Endothelial cell (in vitro differentiated cells): ENCODE data around the gene FCRL2. TPM values are rescaled to one million over a fixed set of nuclear protein-coding genes. Genes with fewer than 3 reads are reported as not detected.

ENCODE experiments used
- DNase-seq: peaks from one replicate; pipeline ENCODE4 v3.0.0; 2021; ENCODE audit warnings: low spot score
- H3K27ac Mint-ChIP-seq: one replicate; pipeline ENCODE4 v1.8.0; 2021; ENCODE audit warnings: mixed read lengths, inconsistent platforms; ENCODE audit not compliant: unreplicated experiment
- H3K27me3 Mint-ChIP-seq: one replicate; pipeline ENCODE4 v1.8.0; 2021; ENCODE audit warnings: mild to moderate bottlenecking, moderate library complexity, mixed read lengths, inconsistent platforms; ENCODE audit not compliant: unreplicated experiment
- H3K36me3 Mint-ChIP-seq: one replicate; pipeline ENCODE4 v1.8.0; 2021; ENCODE audit warnings: mild to moderate bottlenecking, low read depth, mixed read lengths, inconsistent platforms; ENCODE audit not compliant: unreplicated experiment
- H3K4me1 Mint-ChIP-seq: one replicate; pipeline ENCODE4 v1.8.0; 2021; ENCODE audit warnings: mild to moderate bottlenecking, mixed read lengths, inconsistent platforms; ENCODE audit not compliant: unreplicated experiment
- H3K4me3 Mint-ChIP-seq: one replicate; pipeline ENCODE4 v1.8.0; 2021; ENCODE audit warnings: mild to moderate bottlenecking, mixed read lengths, inconsistent platforms; ENCODE audit not compliant: unreplicated experiment
- H3K9me3 Mint-ChIP-seq: one replicate; pipeline ENCODE4 v1.8.0; 2021; ENCODE audit warnings: mixed read lengths, inconsistent platforms; ENCODE audit not compliant: unreplicated experiment
- total RNA-seq: library from RNA; stranded (reverse); fragmentation: NEBNext Ultra II Directional; extraction: Animal tissue kit (Norgen Biotek cat#: 25700); gene quantifications from one replicate; pipeline ENCODE4 v1.2.1, GENCODE V29; 2021; ENCODE audit not compliant: unreplicated experiment
- TF ChIP-seq, protein P1 (sequence below): fragments of 200-600 bp; sonication (generic); IDR thresholded peaks from one replicate; pipeline ENCODE4 v1.5.0; 2021; ENCODE audit warnings: antibody characterized with exemption; ENCODE audit not compliant: unreplicated experiment

FCRL2 gene
- total RNA-seq, 1 donor from 2014 or later = not detected

DNA sequence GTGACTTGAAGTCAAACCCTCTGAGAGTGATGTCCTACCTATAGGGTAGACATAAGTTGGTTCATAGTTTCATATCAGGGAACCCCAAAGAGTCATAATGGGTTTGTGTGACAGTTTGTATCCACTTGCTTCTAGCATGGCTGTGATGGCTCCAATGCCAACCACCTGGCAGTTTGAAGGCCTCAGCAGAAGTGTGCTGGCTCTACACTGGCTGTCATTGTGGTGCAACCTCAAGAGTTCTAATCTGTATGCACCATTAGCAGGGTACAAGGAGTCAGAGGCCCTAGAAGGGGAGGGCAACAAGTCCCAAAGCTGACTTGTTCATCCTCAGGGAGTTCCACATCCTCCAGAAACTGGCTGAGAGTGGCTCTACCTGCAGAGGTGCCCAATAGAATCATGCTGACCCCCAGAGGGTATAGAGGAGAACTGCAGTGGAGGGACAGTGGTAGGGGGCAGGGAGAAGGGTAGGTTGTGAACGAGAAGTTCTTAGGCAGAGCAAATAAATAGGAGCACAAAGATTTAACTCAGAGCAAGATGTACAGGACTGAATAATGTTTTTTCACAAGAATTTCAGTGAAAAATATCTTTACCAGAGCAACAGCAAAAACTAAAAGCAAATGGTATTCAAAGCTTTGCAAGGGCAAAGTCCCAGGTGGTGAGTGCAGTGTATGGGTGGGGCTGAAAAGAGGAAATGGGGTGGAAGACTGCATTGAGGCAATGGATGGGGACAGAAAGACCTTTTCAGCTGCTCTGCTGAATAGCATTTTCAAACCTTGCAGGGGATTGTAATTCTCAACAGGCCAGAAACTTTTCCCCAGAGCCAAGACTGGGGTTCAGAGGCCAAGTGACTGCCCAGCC lies 3.2 kb downstream of the FCRL2 start:
- DNase-seq = peak; percentile 17
- no peaks in the 10 kb centered on the region for H3K36me3 Mint-ChIP-seq
- peaks cover 1% of the 10 kb centered on the region for H3K27me3 Mint-ChIP-seq
- H3K9me3 Mint-ChIP-seq = no peaks in the 10 kb centered on the region
- no peak overlapping the region for H3K4me3 Mint-ChIP-seq
- peaks cover 3% of the 10 kb centered on the region for H3K4me1 Mint-ChIP-seq
- H3K27ac Mint-ChIP-seq = no peak overlapping the region
- TF ChIP-seq, protein P1, sequence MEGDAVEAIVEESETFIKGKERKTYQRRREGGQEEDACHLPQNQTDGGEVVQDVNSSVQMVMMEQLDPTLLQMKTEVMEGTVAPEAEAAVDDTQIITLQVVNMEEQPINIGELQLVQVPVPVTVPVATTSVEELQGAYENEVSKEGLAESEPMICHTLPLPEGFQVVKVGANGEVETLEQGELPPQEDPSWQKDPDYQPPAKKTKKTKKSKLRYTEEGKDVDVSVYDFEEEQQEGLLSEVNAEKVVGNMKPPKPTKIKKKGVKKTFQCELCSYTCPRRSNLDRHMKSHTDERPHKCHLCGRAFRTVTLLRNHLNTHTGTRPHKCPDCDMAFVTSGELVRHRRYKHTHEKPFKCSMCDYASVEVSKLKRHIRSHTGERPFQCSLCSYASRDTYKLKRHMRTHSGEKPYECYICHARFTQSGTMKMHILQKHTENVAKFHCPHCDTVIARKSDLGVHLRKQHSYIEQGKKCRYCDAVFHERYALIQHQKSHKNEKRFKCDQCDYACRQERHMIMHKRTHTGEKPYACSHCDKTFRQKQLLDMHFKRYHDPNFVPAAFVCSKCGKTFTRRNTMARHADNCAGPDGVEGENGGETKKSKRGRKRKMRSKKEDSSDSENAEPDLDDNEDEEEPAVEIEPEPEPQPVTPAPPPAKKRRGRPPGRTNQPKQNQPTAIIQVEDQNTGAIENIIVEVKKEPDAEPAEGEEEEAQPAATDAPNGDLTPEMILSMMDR = peak; percentile 19

DNA sequence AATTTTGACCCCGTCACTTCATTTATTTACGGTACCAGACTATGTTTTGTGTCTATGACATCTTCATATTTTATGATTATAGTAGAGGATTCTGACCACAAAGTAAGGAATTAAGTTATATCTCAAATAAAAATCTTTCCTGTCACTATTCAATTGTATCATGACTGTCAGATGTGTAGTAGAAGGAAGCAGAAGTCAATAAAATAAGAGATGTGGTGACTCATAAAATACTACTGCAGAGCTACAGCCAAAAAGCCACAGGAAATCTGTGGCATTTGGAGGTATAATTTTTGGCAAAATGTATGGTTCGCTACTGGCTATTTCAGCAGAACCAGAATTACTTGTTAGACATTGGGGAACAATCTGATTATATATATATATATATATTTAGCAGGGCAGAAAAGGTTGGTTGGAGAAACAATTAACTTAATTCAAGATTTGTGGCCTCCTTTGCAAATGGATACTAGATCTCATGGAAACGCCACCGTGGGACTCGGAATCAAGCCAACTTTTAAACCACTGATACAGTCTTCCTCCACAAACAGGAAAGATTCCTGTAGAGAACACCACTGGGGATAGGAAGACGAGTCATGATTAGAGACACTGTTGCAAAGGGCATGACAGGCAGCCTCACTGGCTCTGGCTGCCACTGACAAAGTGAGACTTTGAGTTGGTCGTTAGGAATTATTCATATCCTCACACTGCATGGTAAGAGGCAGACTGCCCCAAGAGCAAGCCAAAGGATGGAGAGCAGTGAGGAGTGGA lies 5.1 kb downstream of the FCRL2 start:
- no peak for DNase-seq
- no peak overlapping the region for H3K27ac Mint-ChIP-seq
- no peaks in the 10 kb centered on the region for H3K9me3 Mint-ChIP-seq

DNA sequence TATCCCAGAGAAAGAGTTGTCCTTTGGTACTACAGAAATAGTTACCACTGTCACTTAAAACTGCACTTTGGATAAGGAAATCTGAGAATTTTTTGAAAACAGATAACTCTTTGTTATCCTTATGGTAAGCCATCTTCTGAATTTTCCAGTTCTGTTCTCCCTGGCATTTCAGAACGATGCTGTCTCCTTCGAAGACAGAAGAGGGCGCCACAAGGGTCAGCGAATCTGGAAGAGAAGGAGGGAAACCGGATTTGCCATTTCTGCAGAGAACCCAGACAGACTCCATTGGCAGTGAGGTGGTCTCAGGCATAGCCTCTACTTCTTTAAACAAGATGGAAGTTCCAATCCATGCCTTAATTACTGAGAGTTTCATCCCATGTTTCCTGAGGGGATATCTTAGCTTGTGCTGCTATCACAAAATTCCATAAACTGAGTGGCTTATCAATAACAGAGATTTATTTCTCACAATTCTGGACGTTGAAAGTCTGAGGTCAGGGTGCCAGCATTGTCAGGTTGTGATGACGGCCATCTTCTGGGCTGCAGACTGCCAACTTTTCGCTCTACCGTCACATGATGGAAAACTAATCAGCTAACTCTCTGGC lies 6.4 kb downstream of the FCRL2 start:
- H3K9me3 Mint-ChIP-seq = no peaks in the 10 kb centered on the region

More for the DNA sequence above, 5.1 kb downstream of the FCRL2 start:
- H3K27me3 Mint-ChIP-seq = peaks cover 1% of the 10 kb centered on the region
- TF ChIP-seq, protein P1 = no peak
- H3K36me3 Mint-ChIP-seq = no peaks in the 10 kb centered on the region
- peaks cover 3% of the 10 kb centered on the region for H3K4me1 Mint-ChIP-seq
- no peak overlapping the region for H3K4me3 Mint-ChIP-seq

DNA sequence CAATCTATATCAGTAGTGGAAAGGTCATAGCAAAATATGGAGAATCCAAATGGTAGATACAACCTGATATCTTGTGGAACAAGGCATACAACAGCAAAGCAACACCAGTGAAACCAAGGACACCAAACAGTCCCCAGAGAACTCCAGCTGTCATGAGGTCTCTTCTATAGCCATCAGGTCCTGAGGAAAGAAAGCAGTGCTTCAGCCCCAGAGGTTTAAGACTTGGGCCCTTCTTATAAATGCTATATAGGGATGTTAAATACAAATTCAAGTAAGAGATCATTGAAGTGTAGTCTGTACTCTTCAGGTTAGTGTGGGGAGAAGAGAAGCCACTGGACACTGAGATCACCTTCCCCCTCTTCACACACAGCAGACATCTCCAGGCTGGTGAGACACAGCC lies 10.1 kb downstream of the FCRL2 start:
- Mint-ChIP-seq H3K27me3 (peaks cover 1% of the 10 kb centered on the region), H3K27ac (no peak overlapping the region), H3K9me3 (no peaks in the 10 kb centered on the region), H3K4me1 (no peaks in the 10 kb centered on the region), H3K36me3 (no peaks in the 10 kb centered on the region), H3K4me3 (no peak overlapping the region)
- TF ChIP-seq, protein P1 = no peak
- DNase-seq = no peak

More for the DNA sequence above, 6.4 kb downstream of the FCRL2 start:
- H3K27me3 Mint-ChIP-seq = peaks cover 1% of the 10 kb centered on the region
- TF ChIP-seq, protein P1 = peak; percentile 30
- H3K4me1 Mint-ChIP-seq = peaks cover 3% of the 10 kb centered on the region
- no peaks in the 10 kb centered on the region for H3K36me3 Mint-ChIP-seq
- DNase-seq = peak; percentile 14
- H3K27ac Mint-ChIP-seq = no peak overlapping the region
- H3K4me3 Mint-ChIP-seq = no peak overlapping the region
